Activated CD4-positive, alpha-beta T cell treated with anti-CD3 and anti-CD28 coated beads for 4 hours (primary cell): ENCODE data around the gene STX18.

ENCODE experiments used
- DNase-seq, 2 donors: peaks; one replicate each; pipeline ENCODE4 v3.0.0-alpha.2; 2020

The STX18 gene

DNA sequence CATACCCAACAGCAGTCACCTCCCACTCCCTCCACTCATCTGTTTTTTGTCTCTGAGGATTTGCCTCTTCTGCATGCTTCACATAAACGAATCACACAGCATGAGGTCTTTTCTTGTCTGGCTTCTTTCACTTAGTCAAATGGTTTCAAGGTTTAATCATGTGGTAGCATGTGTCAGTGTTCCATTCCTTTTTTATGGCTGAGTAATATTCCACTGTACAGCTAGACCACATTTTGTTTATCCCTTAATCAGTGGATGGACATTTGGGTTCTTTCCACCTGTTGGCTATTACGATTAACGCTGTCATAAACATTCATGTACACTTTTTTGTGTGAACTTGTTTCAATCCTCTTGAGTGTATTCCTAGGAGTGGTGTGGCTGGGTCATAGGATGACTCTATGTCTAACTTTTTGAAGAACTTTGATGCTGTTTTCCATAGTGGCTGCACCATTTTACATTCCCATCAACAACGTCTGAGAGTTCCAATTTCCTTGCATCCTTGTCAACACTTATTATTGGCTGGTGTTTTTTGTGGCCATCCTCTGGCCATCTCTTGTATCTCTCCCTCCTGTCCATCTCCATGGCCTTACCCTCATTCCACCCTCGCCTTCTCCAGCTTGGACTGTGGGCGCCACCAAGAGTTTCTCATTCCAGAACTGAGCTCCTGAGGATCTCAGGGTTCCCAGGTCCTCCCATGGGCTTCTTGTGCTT, 167.3 kb downstream of the STX18 start:
- DNase-seq = no peak
